ENCODE results near the gene MCF2L2. TPM values are rescaled to one million over a fixed set of nuclear protein-coding genes. Genes with fewer than 3 reads are reported as not detected.

Gene MCF2L2
- total and polyA plus RNA-seq, 12 donors = 6.5 to 62.7 (median 21.7) TPM

- intact Hi-C loops (cut with DNase I) = no loop called here
- H3K4me3 ChIP-seq = no peak overlapping the region
- H3K4me1 ChIP-seq (replicated peaks in 1 of 2) = no peaks in the 10 kb centered on the region
- H3K36me3 ChIP-seq (replicated peaks in 1 of 2) = peaks cover 0 to 5% of the 10 kb centered on the region in 2 donors
- no peaks in the 10 kb centered on the region for H3K9me3 ChIP-seq (replicated peaks in 1 of 3)
- DNase-seq = no peak
- no peak overlapping the region for H3K27ac ChIP-seq
- TF ChIP-seq CTCF (IDR thresholded peaks at IDR 0.05) = no peak
- H3K27me3 ChIP-seq = no peaks in the 10 kb centered on the region
- 83 to 84% (median 84%) methylated on average over 9 of the region's 9 CpGs for WGBS, 4 donors
Observed at GRCh38 chr3:183217548-183218332, 210.7 kb downstream of the MCF2L2 start.

- H3K9me3 ChIP-seq (replicated peaks in 1 of 3) = no peaks in the 10 kb centered on the region
Observed at GRCh38 chr3:183215591-183216202, 212.7 kb downstream of the MCF2L2 start.

DNA sequence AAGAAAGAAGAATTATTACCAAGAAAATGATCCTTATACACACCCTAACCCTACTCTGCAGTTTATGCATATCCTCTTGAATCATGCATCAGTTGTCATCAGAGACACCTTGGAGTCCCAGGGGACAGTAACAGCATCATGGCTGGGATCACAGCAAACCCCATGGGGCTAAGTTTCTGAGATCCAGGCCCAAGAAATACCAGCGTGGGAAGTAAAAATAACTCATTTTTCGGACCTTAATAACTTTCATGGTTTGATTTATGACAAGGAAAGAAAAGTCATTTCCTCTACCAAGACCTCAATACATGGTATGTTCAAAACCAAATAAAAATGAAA, 214.2 kb downstream of the MCF2L2 start:
- Histone ChIP-seq H3K4me3 (no peak overlapping the region), H3K27ac (peak overlapping the region in 1 of 5 donors; percentile 3), H3K4me1 (replicated peaks in 1 of 2) (peaks cover 0 to 13% of the 10 kb centered on the region in 2 donors), H3K36me3 (replicated peaks in 1 of 2) (peaks cover 0 to 5% of the 10 kb centered on the region in 2 donors), H3K27me3 (no peaks in the 10 kb centered on the region), H3K9me3 (replicated peaks in 1 of 3) (no peaks in the 10 kb centered on the region)
- DNase-seq = no peak
- no peak for TF ChIP-seq POLR2A (IDR thresholded peaks at IDR 0.05)
- TF ChIP-seq CTCF (IDR thresholded peaks at IDR 0.05) = no peak
- 38 to 50% (median 47%) methylated on average over 2 of the region's 2 CpGs for WGBS, 4 donors
- intact Hi-C loops (cut with DNase I) = no loop called here

More at GRCh38 chr3:183215591-183216202, 212.7 kb downstream of the MCF2L2 start:
- Histone ChIP-seq H3K36me3 (replicated peaks in 1 of 2) (peaks cover 0 to 5% of the 10 kb centered on the region in 2 donors), H3K27me3 (no peaks in the 10 kb centered on the region), H3K4me3 (no peak overlapping the region), H3K4me1 (replicated peaks in 1 of 2) (peaks cover 0 to 13% of the 10 kb centered on the region in 2 donors), H3K27ac (no peak overlapping the region)
- no peak for DNase-seq
- WGBS, 4 donors = 89 to 100% (median 94%) methylated on average over 4 of the region's 4 CpGs
- TF ChIP-seq POLR2A (IDR thresholded peaks at IDR 0.05) (no peak), CTCF (IDR thresholded peaks at IDR 0.05) (no peak)
- intact Hi-C loops (cut with DNase I) = no loop called here

- no peak for DNase-seq
- Histone ChIP-seq H3K4me1 (replicated peaks in 1 of 2) (peaks cover 0 to 13% of the 10 kb centered on the region in 2 donors), H3K4me3 (no peak overlapping the region), H3K27me3 (no peaks in the 10 kb centered on the region), H3K9me3 (replicated peaks in 1 of 3) (no peaks in the 10 kb centered on the region), H3K36me3 (replicated peaks in 1 of 2) (peaks cover 0 to 5% of the 10 kb centered on the region in 2 donors), H3K27ac (peak overlapping the region in 1 of 5 donors; percentile 33)
- TF ChIP-seq CTCF (IDR thresholded peaks at IDR 0.05) (no peak), POLR2A (IDR thresholded peaks at IDR 0.05) (no peak)
- intact Hi-C loops (cut with DNase I) = no loop called here
- WGBS, 4 donors = 55 to 72% (median 63%) methylated on average over 3 of the region's 3 CpGs
Observed at GRCh38 chr3:183213415-183214276, 214.8 kb downstream of the MCF2L2 start.
